Neural progenitor cell (in vitro differentiated cells): ENCODE measurements around the gene GALC. TPM values are rescaled to one million over a fixed set of nuclear protein-coding genes. Genes with fewer than 3 reads are reported as not detected.
"Not testable (repeated sequence)": the region's sequence is repeated elsewhere in the genome, so short reads cannot be mapped to it uniquely, and the experiment has no call there.

Experiments
- DNase-seq: peaks from one replicate; pipeline ENCODE4 v3.0.0-alpha.2; 2016; ENCODE audit warnings: low spot score
- H2AFZ ChIP-seq: fragments of 200-600 bp; sonication (generic); replicated peaks from 2 replicates; pipeline ENCODE4 v1.6.1; 2016; ENCODE audit warnings: antibody characterized with exemption
- H3F3A ChIP-seq: fragments of 200-600 bp; sonication (generic); 2 replicates; pipeline ENCODE4 v1.6.1; 2016; ENCODE audit warnings: antibody characterized with exemption, low read depth
- H3K27ac ChIP-seq: fragments of 200-600 bp; sonication (generic); 2 replicates; pipeline ENCODE4 v1.5.1; 2016; ENCODE audit warnings: mild to moderate bottlenecking
- H3K27me3 ChIP-seq: fragments of 200-600 bp; sonication (generic); 2 replicates; pipeline ENCODE4 v1.6.1; 2016; ENCODE audit warnings: mild to moderate bottlenecking, moderate library complexity
- H3K36me3 ChIP-seq: fragments of 200-600 bp; sonication (generic); 2 replicates; pipeline ENCODE4 v1.5.1; 2016
- H3K4me1 ChIP-seq: fragments of 200-600 bp; sonication (generic); 2 replicates; pipeline ENCODE4 v1.6.1; 2016; ENCODE audit warnings: mixed run types
- H3K4me2 ChIP-seq: fragments of 200-600 bp; sonication (generic); 2 replicates; pipeline ENCODE4 v1.6.1; 2016
- H3K4me3 ChIP-seq: fragments of 200-600 bp; sonication (generic); 2 replicates; pipeline ENCODE4 v1.5.1; 2016
- H3K79me2 ChIP-seq: fragments of 200-600 bp; sonication (generic); 2 replicates; pipeline ENCODE4 v1.6.1; 2016; ENCODE audit warnings: low read depth
- H3K9ac ChIP-seq: fragments of 200-600 bp; sonication (generic); 2 replicates; pipeline ENCODE4 v1.6.1; 2016
- H3K9me3 ChIP-seq: fragments of 200-600 bp; sonication (generic); 2 replicates; pipeline ENCODE4 v1.5.1; 2016; ENCODE audit warnings: low read depth
- H4K20me1 ChIP-seq: fragments of 200-600 bp; sonication (generic); 2 replicates; pipeline ENCODE4 v1.6.1; 2016; ENCODE audit warnings: low read depth
- H3K27ac Mint-ChIP-seq: 3 replicates; pipeline ENCODE4 v1.8.0; 2021; ENCODE audit warnings: mixed read lengths
- H3K27me3 Mint-ChIP-seq: 2 replicates; pipeline ENCODE4 v1.8.0; 2022; ENCODE audit warnings: low read depth, mild to moderate bottlenecking, inconsistent platforms, moderate library complexity, mixed read lengths; ENCODE audit not compliant: insufficient read depth
- H3K36me3 Mint-ChIP-seq: 3 replicates; pipeline ENCODE4 v1.8.0; 2021; ENCODE audit warnings: mixed read lengths
- H3K4me1 Mint-ChIP-seq: 3 replicates; pipeline ENCODE4 v1.8.0; 2021; ENCODE audit warnings: mixed read lengths
- H3K4me3 Mint-ChIP-seq: 3 replicates; pipeline ENCODE4 v1.8.0; 2021; ENCODE audit warnings: mild to moderate bottlenecking, moderate library complexity, mixed read lengths
- H3K9me3 Mint-ChIP-seq: 3 replicates; pipeline ENCODE4 v1.8.0; 2020; ENCODE audit warnings: mixed read lengths
- EZH2 ChIP-seq: fragments of 200-600 bp; sonication (generic); IDR thresholded peaks from 2 replicates; pipeline ENCODE4 v1.6.1; 2017; ENCODE audit warnings: antibody characterized with exemption, mild to moderate bottlenecking, moderate library complexity
- EZH2phosphoT487 ChIP-seq: fragments of 200-600 bp; sonication (generic); IDR thresholded peaks from 2 replicates; pipeline ENCODE4 v1.6.1; 2017; ENCODE audit warnings: antibody characterized with exemption
- total RNA-seq: library from RNA; depleted of rRNA; stranded (reverse); fragments of >200 nt; gene quantifications from 2 replicates; pipeline ENCODE4 v1.2.3, GENCODE V29; 2015; ENCODE audit warnings: low replicate concordance
- TF ChIP-seq, protein P1 (sequence below): fragments of 200-600 bp; sonication (generic); IDR thresholded peaks from 2 replicates; pipeline ENCODE4 v1.5.1; 2017; ENCODE audit warnings: antibody characterized with exemption, mild to moderate bottlenecking

GALC gene
- total RNA-seq, 1 donor from 2014 or later, result 30.8 TPM

DNA sequence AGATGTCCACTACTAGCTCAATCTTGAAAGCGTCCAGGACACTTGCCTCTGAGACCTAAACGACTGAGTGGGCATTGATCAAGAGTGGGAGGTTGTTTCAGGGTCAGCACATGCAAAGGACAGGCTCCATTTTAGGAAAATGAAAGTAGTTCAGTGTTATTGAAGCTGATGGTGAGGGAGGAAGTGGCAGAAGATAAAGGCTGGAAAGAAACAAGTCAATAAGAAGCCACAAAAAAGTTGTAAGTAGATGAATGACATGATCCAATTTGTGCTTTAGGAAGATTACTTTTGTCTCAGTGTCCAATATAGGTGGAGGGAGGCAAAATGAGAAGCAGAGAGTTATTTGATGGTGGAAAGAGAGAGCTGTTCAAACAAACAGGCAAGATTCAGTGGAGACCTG is 33.9 kb upstream of the GALC start:
- H3K4me2 ChIP-seq, result no peak overlapping the region
- no peak overlapping the region for H3K4me3 ChIP-seq
- Mint-ChIP-seq H3K4me3 (no peak overlapping the region), H3K4me1 (peaks cover 16% of the 10 kb centered on the region), H3K27ac (no peak overlapping the region), H3K36me3 (no peaks in the 10 kb centered on the region), H3K9me3 (no peaks in the 10 kb centered on the region), H3K27me3 (peaks cover 2% of the 10 kb centered on the region)
- no peaks in the 10 kb centered on the region for H3K36me3 ChIP-seq
- H3K79me2 ChIP-seq, result no peaks in the 10 kb centered on the region
- H3F3A ChIP-seq, result no peaks in the 10 kb centered on the region
- no peaks in the 10 kb centered on the region for H3K9me3 ChIP-seq
- DNase-seq, result no peak
- H4K20me1 ChIP-seq, result no peaks in the 10 kb centered on the region
- no peak overlapping the region for H3K9ac ChIP-seq
- H3K4me1 ChIP-seq, result peaks cover 15% of the 10 kb centered on the region
- no peak overlapping the region for H2AFZ ChIP-seq
- no peaks in the 10 kb centered on the region for H3K27me3 ChIP-seq
- no peak overlapping the region for H3K27ac ChIP-seq
- TF ChIP-seq, protein P1, sequence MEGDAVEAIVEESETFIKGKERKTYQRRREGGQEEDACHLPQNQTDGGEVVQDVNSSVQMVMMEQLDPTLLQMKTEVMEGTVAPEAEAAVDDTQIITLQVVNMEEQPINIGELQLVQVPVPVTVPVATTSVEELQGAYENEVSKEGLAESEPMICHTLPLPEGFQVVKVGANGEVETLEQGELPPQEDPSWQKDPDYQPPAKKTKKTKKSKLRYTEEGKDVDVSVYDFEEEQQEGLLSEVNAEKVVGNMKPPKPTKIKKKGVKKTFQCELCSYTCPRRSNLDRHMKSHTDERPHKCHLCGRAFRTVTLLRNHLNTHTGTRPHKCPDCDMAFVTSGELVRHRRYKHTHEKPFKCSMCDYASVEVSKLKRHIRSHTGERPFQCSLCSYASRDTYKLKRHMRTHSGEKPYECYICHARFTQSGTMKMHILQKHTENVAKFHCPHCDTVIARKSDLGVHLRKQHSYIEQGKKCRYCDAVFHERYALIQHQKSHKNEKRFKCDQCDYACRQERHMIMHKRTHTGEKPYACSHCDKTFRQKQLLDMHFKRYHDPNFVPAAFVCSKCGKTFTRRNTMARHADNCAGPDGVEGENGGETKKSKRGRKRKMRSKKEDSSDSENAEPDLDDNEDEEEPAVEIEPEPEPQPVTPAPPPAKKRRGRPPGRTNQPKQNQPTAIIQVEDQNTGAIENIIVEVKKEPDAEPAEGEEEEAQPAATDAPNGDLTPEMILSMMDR, result no peak
- TF ChIP-seq EZH2 (no peak), EZH2phosphoT487 (no peak)

DNA sequence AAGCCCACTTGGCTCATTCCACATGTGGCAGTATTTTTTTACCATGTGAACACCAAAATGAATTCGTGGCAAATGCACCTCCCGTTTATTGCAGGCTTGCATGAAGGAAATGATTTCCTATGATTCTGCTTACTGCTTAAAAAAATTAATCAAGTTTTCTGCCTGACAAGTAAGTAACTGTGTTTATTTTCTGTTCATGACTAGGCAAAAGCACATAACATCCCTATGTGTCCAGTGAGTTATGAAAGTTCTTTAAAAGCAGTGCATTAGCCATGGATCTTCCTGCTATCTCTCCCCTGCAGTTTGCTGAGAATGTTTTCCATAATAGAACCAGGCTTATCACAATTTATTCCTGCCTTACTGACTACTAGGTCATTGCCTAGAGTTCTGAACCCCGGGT is 32.3 kb upstream of the GALC start:
- DNase-seq, result no peak
- Mint-ChIP-seq H3K27me3 (peaks cover 2% of the 10 kb centered on the region), H3K4me3 (no peak overlapping the region), H3K4me1 (peaks cover 16% of the 10 kb centered on the region), H3K27ac (no peak overlapping the region), H3K36me3 (no peaks in the 10 kb centered on the region), H3K9me3 (no peaks in the 10 kb centered on the region)
- Histone ChIP-seq H3K36me3 (no peaks in the 10 kb centered on the region), H3K27ac (no peak overlapping the region), H3K9ac (no peak overlapping the region), H4K20me1 (no peaks in the 10 kb centered on the region), H3K4me1 (peaks cover 15% of the 10 kb centered on the region), H2AFZ (no peak overlapping the region), H3K9me3 (no peaks in the 10 kb centered on the region), H3K79me2 (no peaks in the 10 kb centered on the region), H3F3A (no peaks in the 10 kb centered on the region), H3K27me3 (no peaks in the 10 kb centered on the region), H3K4me2 (no peak overlapping the region), H3K4me3 (no peak overlapping the region)
- TF ChIP-seq, protein P1, result no peak
- no peak for TF ChIP-seq EZH2phosphoT487
- no peak for TF ChIP-seq EZH2

DNA sequence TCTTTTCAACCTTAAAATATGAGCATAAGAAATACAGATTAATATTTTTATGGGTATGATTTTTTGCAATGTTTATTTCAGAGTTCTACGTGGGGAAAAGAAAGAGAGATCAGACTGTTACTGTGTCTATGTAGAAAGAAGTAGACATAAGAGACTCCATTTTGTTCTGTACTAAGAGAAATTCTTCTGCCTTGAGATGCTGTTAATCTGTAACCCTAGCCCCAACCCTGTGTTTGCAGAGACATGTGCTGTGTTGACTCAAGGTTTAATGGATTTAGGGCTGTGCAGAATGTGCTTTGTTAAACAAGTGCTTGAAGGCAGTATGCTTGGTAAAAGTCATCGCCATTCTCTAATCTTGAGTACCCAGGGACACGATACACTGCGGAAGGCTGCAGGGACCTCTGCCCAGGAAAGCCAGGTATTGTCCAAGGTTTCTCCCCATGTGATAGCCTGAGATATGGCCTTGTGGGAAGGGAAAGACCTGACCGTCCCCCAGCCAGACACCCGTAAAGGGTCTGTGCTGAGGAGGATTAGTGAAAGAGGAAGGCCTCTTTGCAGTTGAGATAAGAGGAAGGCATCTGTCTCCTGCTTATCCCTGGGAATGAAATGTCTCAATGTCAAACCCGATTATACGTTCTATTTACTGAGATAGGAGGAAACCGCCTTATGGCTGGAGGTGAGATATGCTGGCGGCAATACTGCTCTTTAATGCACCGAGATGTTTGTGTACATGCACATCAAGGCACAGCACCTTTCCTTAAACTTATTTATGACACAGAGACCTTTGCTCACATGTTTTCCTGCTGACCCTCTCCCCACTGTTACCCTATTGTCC is 31.5 kb upstream of the GALC start:
- not testable (repeated sequence) for H2AFZ ChIP-seq, H3K27ac Mint-ChIP-seq

DNA sequence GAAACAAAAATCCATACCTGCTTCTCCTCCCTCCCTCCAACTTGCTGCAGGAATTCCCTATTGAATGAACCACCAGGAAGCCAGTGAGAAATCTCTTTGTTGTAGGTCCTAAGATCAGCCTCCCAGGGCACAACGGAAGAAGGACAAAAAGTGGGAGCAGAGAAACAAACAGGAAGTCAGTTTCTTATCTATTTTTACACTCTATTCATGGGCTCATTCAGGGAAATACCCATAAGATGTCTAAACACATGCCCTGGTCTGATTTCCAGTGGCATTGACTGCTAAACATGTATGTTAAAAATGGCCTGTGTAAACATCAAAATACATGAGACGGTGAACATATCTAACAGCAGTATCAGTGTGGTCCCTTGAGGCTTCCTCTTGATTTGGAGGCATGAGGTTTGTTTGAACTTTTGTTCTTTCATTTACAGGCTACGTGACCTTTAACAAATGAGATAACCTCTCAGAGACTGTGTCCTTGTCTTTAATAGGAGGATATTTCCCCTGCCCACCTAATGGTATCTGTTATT is 30.7 kb upstream of the GALC start:
- H3K27me3 ChIP-seq, result no peaks in the 10 kb centered on the region
- TF ChIP-seq EZH2 (no peak), EZH2phosphoT487 (no peak)
- TF ChIP-seq, protein P1, result no peak
- Mint-ChIP-seq H3K27me3 (no peaks in the 10 kb centered on the region), H3K9me3 (no peaks in the 10 kb centered on the region), H3K4me3 (no peak overlapping the region), H3K36me3 (no peaks in the 10 kb centered on the region), H3K4me1 (peaks cover 16% of the 10 kb centered on the region), H3K27ac (peak overlapping the region; percentile 62)
- no peak overlapping the region for H3K4me3 ChIP-seq
- no peaks in the 10 kb centered on the region for H3K36me3 ChIP-seq
- H4K20me1 ChIP-seq, result no peaks in the 10 kb centered on the region
- no peaks in the 10 kb centered on the region for H3F3A ChIP-seq
- H3K27ac ChIP-seq, result no peak overlapping the region
- DNase-seq, result no peak
- peak overlapping the region; percentile 98 for H2AFZ ChIP-seq
- no peaks in the 10 kb centered on the region for H3K9me3 ChIP-seq
- H3K4me1 ChIP-seq, result peaks cover 15% of the 10 kb centered on the region
- peak overlapping the region; percentile 54 for H3K4me2 ChIP-seq
- H3K79me2 ChIP-seq, result no peaks in the 10 kb centered on the region
- no peak overlapping the region for H3K9ac ChIP-seq

More for the DNA sequence above, 31.5 kb upstream of the GALC start:
- H3K27ac ChIP-seq, H3K36me3 ChIP-seq, H3K36me3 Mint-ChIP-seq, H4K20me1 ChIP-seq, H3F3A ChIP-seq, DNase-seq, H3K9me3 ChIP-seq, H3K4me3 Mint-ChIP-seq, H3K27me3 ChIP-seq, H3K9me3 Mint-ChIP-seq, H3K4me3 ChIP-seq, H3K79me2 ChIP-seq, H3K27me3 Mint-ChIP-seq, H3K9ac ChIP-seq: not testable (repeated sequence)
- H3K4me2 ChIP-seq, result peak overlapping the region; percentile 54
- peaks cover 16% of the 10 kb centered on the region for H3K4me1 Mint-ChIP-seq
- peaks cover 15% of the 10 kb centered on the region for H3K4me1 ChIP-seq
